Body of pancreas (tissue), 4 donors: ENCODE results near the gene ANP32B. TPM values are rescaled to one million over a fixed set of nuclear protein-coding genes. Genes with fewer than 3 reads are reported as not detected.
A peak's percentile ranks its signal among the peaks of the same experiment; 100 is the strongest.

Source experiments
- ATAC-seq: fragments of 150-250 bp; one replicate; pipeline ENCODE4 v1.9.1; 2016
- DNase-seq, 4 donors: peaks; one replicate each; pipeline ENCODE4 v3.0.0-alpha.2; 2019
- H3K27ac ChIP-seq, 4 donors: fragments of 200-600 bp; sonication (generic); 1 replicate in 3 of 4; 2 replicates in 1 of 4; pipeline versions ENCODE4 v1.5.1 to v1.6.1; 2016 to 2019; ENCODE audit warnings: mild to moderate bottlenecking in 1 of 4, mixed read lengths in 1 of 4, moderate library complexity in 1 of 4
- H3K27me3 ChIP-seq, 2 donors: fragments of 200-600 bp; sonication (generic); one replicate each; pipeline ENCODE4 v1.6.0; 2016; ENCODE audit warnings: mild to moderate bottlenecking in 1 of 2
- H3K36me3 ChIP-seq, 2 donors: fragments of 200-600 bp; sonication (generic); replicated peaks in 1 of 2; 2 replicates each; pipeline ENCODE4 v1.5.1; 2016; ENCODE audit warnings: low read depth in 2 of 2; ENCODE audit not compliant: insufficient read depth in 1 of 2
- H3K4me1 ChIP-seq: fragments of 200-600 bp; sonication (generic); one replicate; pipeline ENCODE4 v1.6.0; 2016
- H3K4me3 ChIP-seq, 2 donors: fragments of 200-600 bp; sonication (generic); 1 replicate in 1 of 2; 2 replicates in 1 of 2; pipeline ENCODE4 v1.5.1; 2016 to 2019
- H3K9me3 ChIP-seq, 3 donors: fragments of 200-600 bp; sonication (generic); 1 replicate in 2 of 3; 2 replicates in 1 of 3; pipeline ENCODE4 v1.5.1; 2016
- CTCF ChIP-seq, 7 experiments: fragments of 450-650 bp in 4 of 7; fragments of 200-600 bp in 3 of 7; sonication (generic) in 3 of 7; IDR thresholded peaks; one replicate each; pipeline ENCODE4 v1.5.1; 2016 to 2019; ENCODE audit warnings: antibody characterized with exemption in 7 of 7
- POLR2A ChIP-seq, 3 donors: fragments of 450-650 bp; IDR thresholded peaks; one replicate each; pipeline ENCODE4 v1.6.1; 2016; ENCODE audit warnings: antibody characterized with exemption in 3 of 3, mild to moderate bottlenecking in 2 of 3
- WGBS, 2 donors: methylation state at CpG; one replicate each; pipeline ENCODE4 v1.1.5; 2017; 5-methylcytosine and 5-hydroxymethylcytosine counted together
- intact Hi-C: fragments of 100-400 bp; cut with DNase I; formaldehyde crosslinking; loops from one replicate; pipeline ENCODE4 v1.15.1; 2023
- total RNA-seq, 2 donors: library from RNA; depleted of rRNA; stranded (reverse); fragments of >200 nt; gene quantifications; one replicate each; pipeline ENCODE4 v1.1.0, GENCODE V29; 2016

ANP32B gene
- total RNA-seq, 2 donors from 2014 or later = 38.4 to 65.9 TPM

DNA sequence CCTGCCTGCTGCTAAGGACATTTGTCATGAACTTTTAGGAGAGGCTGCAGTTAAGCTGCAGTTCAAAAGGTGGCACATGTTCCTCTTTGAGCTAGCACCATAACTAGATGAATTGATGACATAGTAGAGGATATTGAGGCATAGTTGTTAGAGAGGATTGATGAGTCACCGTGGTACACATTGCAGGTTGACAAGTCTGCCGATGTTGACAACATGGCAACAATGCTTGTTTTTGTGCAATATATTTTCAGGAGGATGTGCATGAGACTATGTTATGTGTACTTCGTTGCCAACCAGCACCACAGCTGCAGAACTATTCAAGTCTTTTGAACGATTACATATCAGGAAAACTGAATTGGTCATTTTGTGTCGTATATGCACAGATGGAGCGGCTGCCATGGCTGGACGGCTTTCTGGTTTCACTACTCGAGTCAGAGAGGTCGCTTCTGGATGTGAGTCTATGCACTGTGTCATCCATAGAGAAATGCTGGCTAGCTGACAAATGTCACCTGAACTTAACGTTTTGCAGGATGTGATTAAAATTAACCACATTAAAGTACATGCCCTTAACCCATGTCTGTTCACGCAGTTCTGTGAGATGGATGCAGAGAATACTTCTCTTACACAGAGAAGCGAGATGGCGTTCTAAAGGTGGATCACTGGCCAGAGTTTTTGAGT is 24.2 kb downstream of the ANP32B start:
- no peak for ATAC-seq
- 78 to 84% methylated on average over 13 of the region's 13 CpGs for WGBS, 2 donors
- peaks cover 8% of the 10 kb centered on the region for H3K4me1 ChIP-seq

GRCh38 chr9:98008764-98009163 is 25.6 kb downstream of the ANP32B start:
- Histone ChIP-seq H3K27ac (no peak overlapping the region), H3K4me3 (no peak overlapping the region), H3K4me1 (no peaks in the 10 kb centered on the region), H3K9me3 (no peaks in the 10 kb centered on the region), H3K27me3 (no peaks in the 10 kb centered on the region), H3K36me3 (peaks cover 7 to 23% of the 10 kb centered on the region in 2 donors)
- 88 to 91% methylated on average over 3 of the region's 3 CpGs for WGBS, 2 donors
- TF ChIP-seq CTCF (IDR thresholded peaks at IDR 0.05) (no peak), POLR2A (IDR thresholded peaks at IDR 0.05) (no peak)
- intact Hi-C loops = no loop called here
- no peak for DNase-seq
- ATAC-seq = no peak

More for the DNA sequence above, 24.2 kb downstream of the ANP32B start:
- Histone ChIP-seq H3K9me3 (no peaks in the 10 kb centered on the region), H3K27me3 (no peaks in the 10 kb centered on the region), H3K36me3 (peaks cover 4 to 20% of the 10 kb centered on the region in 2 donors), H3K27ac (no peak overlapping the region), H3K4me3 (no peak overlapping the region)
- intact Hi-C loops = no loop called here
- TF ChIP-seq POLR2A (IDR thresholded peaks at IDR 0.05) (no peak), CTCF (IDR thresholded peaks at IDR 0.05) (no peak)
- no peak for DNase-seq

DNA sequence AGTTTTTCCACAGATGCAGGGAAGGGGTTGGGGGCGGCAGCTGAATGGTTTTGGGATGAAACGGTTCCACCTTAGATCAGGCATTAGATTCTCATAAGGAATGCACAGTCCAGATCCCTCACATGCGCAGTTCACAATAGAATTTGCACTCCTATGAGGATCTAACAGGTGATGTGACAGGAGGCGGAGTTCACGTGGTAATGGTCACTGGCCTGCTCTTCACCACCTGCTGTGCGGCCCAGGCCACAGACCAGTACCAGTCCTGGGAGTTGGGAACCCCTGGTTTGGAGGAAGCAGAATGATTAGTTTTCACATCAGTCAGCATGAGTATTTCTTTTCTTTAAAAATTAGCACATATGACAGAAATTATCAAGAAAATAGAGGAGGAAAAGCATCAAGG is 26.3 kb downstream of the ANP32B start:
- intact Hi-C loops = no loop called here
- Histone ChIP-seq H3K9me3 (no peaks in the 10 kb centered on the region), H3K4me3 (no peak overlapping the region), H3K4me1 (no peaks in the 10 kb centered on the region), H3K27me3 (no peaks in the 10 kb centered on the region), H3K36me3 (peaks cover 7 to 25% of the 10 kb centered on the region in 2 donors), H3K27ac (no peak overlapping the region)
- ATAC-seq = no peak
- TF ChIP-seq CTCF (IDR thresholded peaks at IDR 0.05) (no peak), POLR2A (IDR thresholded peaks at IDR 0.05) (no peak)
- no peak for DNase-seq
- WGBS, 2 donors = 81 to 91% methylated on average over 6 of the region's 6 CpGs

DNA sequence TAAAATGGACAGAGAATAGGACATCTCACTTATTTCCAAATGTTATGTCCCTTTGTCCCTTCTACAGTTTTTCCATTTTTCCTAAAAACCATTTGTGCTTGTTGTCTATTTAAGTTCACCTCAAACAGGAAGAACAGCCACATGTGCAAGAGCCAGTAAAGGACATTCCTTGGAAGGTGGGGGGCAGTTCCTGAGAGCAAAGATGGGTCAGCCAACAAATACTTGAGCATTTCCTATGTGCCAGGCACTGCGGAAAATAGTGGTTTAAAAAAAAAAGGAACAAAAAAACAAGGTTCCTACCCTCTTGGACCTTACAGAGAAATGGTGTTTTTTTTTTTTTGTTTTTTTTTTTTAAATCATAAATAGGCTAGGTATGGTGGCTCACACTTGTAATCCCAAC is 26.8 kb downstream of the ANP32B start:
- TF ChIP-seq POLR2A (IDR thresholded peaks at IDR 0.05) (no peak), CTCF (IDR thresholded peaks at IDR 0.05) (no peak)
- no peak overlapping the region for H3K4me3 ChIP-seq
- peak in 1 of 4 donors; percentile 20 for DNase-seq
- intact Hi-C loops = no loop called here
- H3K4me1 ChIP-seq = no peaks in the 10 kb centered on the region
- H3K9me3 ChIP-seq = no peaks in the 10 kb centered on the region
- H3K36me3 ChIP-seq = peaks cover 12 to 29% of the 10 kb centered on the region in 2 donors
- H3K27me3 ChIP-seq = no peaks in the 10 kb centered on the region
- ATAC-seq = peak; percentile 62
- no peak overlapping the region for H3K27ac ChIP-seq
- 61 to 82% methylated on average over 1 of the region's 1 CpG for WGBS, 2 donors

GRCh38 chr9:98010445-98010844 is 27.3 kb downstream of the ANP32B start:
- H3K9me3 ChIP-seq = no peaks in the 10 kb centered on the region
- intact Hi-C loops = no loop called here
- H3K4me1 ChIP-seq = no peaks in the 10 kb centered on the region
- no peaks in the 10 kb centered on the region for H3K27me3 ChIP-seq
- no peak for TF ChIP-seq CTCF (IDR thresholded peaks at IDR 0.05)
- TF ChIP-seq POLR2A (IDR thresholded peaks at IDR 0.05) = no peak
- no peak for ATAC-seq
- H3K36me3 ChIP-seq = peaks cover 17 to 28% of the 10 kb centered on the region in 2 donors
- WGBS, 2 donors = 31 to 62% methylated on average over 2 of the region's 2 CpGs
- no peak for DNase-seq
- no peak overlapping the region for H3K4me3 ChIP-seq
- H3K27ac ChIP-seq = no peak overlapping the region
